ENCODE measurements around the gene D2HGDH.

DNA sequence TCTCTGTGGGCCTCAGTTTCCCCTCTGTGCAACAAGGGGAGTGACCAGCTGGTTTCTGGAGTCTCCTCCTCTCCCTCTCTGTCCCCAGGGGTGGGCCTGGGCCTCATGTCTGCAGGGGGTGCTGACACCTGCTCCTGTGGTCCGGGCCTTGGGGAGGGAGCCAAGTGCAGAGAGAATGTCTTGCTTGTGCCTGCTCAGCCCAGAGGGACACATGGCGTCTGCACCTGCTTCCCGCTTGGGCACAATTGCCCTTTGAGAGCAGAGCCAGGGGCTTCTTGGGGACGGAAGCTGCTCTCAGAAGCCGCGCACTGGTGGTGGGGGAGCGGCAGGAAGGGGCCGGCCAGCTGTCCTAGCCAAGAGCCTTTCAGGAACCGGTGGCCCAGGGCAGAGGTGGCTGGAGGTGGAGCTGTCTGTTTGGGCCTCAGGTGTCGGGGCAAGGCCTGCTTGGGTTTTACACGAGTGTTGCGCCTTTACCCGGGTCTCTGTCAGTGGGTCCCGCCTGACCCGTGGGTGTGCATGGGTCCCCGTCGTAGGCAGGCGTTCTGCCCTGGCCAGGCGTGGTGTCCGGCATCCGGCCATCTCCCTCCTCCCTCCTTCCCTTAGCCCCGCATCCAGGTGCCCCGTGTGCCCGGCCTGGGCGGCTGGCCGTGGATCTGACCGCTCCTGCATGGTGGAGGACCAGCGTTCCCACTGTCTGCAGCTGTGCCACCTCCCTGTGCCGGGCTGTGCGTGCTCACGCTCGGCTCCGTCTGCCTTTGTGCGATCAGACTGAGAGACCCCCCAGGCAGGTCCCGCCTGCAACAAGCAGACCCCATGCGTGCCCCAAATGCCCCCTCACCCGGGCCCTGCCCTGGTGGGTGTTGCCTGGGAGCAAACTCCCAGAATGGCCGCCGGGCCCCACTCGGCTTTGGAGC is 78.6 kb downstream of the D2HGDH start:
- TF ChIP-seq, protein P1, sequence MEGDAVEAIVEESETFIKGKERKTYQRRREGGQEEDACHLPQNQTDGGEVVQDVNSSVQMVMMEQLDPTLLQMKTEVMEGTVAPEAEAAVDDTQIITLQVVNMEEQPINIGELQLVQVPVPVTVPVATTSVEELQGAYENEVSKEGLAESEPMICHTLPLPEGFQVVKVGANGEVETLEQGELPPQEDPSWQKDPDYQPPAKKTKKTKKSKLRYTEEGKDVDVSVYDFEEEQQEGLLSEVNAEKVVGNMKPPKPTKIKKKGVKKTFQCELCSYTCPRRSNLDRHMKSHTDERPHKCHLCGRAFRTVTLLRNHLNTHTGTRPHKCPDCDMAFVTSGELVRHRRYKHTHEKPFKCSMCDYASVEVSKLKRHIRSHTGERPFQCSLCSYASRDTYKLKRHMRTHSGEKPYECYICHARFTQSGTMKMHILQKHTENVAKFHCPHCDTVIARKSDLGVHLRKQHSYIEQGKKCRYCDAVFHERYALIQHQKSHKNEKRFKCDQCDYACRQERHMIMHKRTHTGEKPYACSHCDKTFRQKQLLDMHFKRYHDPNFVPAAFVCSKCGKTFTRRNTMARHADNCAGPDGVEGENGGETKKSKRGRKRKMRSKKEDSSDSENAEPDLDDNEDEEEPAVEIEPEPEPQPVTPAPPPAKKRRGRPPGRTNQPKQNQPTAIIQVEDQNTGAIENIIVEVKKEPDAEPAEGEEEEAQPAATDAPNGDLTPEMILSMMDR (IDR thresholded peaks at IDR 0.05) = no peak
- no peak for TF ChIP-seq POLR2A (IDR thresholded peaks at IDR 0.05)
- no peak for TF ChIP-seq POLR2AphosphoS5 (IDR thresholded peaks at IDR 0.05)
